GM18502 (cell line): ENCODE measurements around the gene TEDC1.

ENCODE experiments used
- ATAC-seq: cut with Tn5 transposase; IDR thresholded peaks from one replicate; pipeline ENCODE4 v1.9.1; 2021; ENCODE audit warnings: mild to moderate bottlenecking; ENCODE audit not compliant: unreplicated experiment, poor library complexity

The TEDC1 gene

DNA sequence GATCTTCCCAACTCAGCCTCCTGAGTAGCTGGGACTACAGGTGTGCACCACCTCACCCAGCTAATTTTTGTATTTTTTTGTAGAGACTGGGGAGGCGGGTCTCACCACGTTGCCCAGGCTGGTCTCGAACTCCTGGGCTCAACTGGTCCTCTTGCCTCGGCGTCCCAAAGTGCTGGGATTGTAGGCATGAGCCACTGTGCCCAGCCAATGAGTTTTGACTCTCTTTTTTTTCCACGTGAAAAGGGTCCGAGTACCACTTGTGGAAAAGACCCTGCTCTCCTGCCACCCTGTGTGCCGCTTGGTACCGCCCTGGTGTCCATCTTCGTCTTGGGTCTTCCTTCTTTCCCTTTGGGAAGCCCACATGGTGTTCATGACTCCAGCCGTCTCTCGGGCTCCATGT is 17.6 kb downstream of the TEDC1 start:
- ATAC-seq = no peak

DNA sequence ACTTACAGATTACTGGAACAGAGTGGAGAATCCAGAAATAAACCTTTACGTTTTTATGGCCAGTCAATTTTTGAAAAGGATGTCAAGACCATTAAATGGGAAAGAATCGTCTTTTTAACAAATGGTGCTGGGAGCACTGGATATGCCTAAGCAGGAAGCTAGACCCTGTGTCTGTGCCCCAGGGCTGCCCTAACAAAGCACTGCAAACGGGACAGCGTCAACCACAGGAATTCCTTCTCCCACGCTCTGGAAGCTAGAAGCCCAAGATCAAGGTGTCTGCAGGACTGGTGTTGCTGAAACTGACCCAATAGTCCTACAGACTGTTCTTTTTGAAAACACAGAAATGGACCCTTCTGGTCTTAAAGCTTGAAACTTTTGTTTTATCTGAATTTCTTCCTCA is 26.1 kb downstream of the TEDC1 start:
- ATAC-seq = no peak

DNA sequence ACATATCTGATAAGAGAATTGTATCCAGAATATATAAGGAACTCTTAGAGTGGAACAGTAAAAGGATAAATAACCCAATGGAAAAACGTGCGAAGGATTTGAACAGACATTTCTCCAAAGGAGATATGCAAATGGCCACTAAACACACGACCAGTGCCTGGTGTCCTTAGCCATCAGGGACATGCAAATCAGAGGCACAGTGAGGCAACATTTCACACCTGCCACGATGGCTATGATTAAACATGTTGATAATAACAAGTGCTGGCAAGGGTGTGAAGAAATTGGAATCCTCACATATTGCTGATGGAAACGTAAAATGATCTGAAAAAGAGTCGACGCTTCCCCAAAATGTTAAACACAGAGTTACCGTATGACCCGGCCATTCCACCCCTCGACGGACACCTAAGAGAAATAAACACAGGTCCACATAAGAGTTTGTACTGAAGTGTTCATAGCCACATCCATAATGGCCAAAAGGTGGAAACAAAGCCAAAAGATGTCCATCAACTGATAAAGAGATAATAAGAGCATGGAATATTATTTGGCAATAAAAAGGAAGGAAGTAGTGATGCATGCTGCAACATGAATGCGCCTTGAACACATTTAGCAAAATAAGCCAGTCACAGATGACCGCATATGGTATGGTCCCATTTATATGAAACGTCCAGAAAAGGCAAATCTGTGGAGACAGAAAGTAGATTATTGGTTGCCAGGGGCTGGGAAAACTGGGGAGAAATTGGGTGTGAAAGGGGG is 29.1 kb downstream of the TEDC1 start:
- no peak for ATAC-seq

DNA sequence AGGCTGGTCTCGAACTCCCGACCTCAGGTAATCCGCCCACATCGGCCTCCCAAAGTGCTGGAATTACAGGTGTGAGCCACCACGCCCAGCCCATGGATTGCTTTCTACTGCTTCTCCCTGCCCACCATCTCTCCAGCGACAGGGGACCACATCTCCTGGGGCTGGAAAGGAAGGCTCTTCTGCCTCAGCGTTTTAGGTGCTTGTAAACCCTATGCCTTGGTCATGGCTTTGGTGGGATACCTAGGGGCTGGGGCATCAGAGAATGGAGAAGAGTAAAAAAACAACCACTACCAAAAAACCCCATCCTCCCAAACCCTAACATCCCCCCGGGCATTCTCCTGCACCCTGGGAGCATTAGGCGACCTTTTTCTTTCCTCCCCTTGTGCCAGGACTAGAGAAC is 34.3 kb downstream of the TEDC1 start:
- ATAC-seq = no peak

DNA sequence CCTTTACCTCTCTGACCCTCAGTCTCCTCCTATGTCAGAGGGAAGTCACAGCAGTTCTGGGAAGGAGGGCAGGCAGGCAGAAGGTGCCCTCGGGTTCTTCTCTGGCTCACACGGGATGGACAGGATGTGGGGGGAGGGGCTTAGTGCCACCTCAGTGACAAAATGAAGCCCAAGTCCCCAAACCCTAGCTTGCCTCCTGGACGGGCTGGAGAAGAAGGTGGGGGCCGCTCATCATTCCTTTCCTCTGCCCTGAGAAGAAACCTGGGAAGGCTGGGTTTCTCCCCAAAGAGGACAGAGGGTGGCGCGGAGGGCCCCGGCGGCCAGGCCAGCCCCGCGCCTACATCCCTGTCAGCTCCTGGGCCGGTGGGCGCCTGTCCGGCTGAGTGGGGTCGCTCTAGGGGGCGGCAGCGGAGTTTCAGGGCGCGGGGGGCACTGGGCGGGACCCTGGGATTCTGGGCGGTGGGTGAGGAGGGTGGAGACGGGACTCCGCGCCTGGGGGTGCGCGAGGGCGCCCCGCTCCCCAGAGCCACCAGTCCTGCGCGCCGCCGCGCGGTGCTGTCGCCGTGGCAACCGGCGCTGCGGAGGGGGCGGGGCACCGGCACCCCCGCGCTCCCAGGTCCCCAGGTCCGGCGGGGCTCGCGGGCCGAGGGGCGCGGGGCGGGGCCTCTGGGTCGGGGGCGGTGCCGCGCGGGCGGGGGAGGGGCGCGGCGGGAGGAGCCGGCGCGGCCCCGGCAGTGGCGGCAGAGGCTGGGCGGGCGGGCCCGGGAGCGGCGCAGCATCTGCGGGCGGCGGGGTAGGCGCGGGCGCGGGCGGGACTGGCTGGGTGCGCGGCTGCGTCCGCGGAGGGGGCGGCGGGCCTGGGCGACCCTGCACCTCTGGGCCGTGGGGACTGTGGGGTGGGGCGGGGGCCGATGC is 35.1 kb downstream of the TEDC1 start, which contains the start of gene TMEM121:
Gene TMEM121, plus strand, starts transcription at position 723 of the 915 bp plus-strand sequence. CDS start 2,252 bp downstream, outside the sequence.
- no peak for ATAC-seq

DNA sequence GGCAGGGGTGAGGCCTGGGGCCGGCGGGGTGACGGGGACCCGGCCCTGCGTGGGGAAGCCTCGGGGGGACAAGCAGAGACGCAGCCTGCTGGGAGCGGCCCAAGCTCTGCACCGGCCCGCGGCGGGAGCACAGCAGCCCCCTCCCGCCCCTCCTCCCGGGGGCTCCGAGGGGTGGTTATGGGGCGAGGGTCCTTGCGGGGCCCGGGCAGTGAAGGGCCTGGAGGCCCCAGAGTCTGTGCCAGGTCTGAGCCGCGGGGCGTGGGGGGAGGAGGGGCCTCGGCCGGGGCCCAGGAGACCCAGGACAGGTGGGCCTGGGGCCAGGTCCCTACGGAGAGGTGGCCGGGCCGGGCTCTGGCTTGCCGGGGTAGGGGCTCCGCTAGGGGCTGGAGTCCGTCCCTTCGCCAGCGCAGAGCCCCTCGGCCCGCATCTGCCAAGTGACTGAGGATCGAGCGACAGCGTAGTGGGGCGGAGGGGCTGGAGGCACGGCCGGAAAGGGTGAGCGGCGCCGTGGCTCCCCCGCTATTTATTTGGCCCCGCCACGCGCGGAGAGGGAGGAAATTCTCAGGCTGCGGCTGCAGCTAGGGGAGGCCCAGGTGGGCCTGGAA is 35.8 kb downstream of the TEDC1 start:
- no peak for ATAC-seq

DNA sequence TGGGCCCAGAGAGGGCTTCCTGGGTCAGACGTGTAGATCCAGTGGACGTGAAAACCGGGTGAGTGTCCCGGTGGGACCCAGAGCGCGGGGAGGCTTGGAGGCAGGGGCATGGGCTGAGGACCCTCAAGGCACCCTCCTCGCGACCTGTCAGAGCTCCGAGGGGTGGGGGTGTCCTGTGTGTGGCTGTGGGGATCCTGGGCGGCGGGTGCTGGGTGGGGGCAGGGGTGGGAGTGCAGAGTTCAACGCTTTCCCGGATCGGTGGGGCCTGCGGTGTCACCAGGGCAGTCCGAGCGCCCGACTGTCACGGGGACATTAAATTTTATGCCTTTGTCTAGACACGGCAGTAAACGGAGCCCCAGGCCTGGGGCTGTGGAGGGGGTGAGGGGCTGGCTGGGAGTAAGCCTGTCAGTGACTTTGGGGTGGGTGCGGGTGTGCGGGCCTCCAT is 36.4 kb downstream of the TEDC1 start:
- ATAC-seq = no peak

DNA sequence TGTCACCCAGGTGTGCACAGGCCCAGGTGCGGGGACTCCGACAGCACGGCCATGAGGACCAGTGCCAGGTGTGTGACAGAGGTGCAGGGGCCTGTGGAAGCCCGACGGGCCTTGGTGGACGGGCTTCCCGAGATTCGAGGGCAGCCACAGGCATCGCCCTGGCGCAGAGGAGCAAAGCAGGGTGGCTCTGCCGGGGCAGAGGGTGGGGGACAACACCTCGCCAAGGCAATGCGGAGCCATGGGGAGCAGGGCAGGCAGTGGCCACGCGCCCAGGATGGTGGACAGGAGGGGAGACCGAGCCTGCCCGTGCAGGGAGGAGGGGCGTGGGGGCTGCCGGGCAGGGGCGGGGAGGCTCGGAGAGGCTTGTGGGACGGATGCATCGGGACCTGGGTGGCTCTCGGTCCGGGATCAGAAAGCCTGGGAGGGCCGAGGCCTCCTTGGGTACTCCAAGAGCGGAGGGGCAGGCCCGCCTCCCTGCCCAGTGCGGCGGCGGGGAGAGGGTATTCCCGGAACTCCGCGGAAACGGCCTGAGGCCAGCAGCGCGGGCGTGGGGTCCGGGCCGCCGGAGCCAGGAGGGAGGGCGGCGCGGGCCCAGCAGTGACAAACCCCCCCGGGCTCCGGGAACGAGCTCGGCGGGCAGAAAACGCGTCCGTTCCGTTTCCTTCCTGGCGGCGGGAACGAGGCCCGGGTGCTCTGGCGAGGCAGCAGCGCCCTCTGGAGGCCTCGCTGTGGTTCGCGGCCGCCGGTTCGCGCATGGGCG is 37.0 kb downstream of the TEDC1 start:
- ATAC-seq = no peak

DNA sequence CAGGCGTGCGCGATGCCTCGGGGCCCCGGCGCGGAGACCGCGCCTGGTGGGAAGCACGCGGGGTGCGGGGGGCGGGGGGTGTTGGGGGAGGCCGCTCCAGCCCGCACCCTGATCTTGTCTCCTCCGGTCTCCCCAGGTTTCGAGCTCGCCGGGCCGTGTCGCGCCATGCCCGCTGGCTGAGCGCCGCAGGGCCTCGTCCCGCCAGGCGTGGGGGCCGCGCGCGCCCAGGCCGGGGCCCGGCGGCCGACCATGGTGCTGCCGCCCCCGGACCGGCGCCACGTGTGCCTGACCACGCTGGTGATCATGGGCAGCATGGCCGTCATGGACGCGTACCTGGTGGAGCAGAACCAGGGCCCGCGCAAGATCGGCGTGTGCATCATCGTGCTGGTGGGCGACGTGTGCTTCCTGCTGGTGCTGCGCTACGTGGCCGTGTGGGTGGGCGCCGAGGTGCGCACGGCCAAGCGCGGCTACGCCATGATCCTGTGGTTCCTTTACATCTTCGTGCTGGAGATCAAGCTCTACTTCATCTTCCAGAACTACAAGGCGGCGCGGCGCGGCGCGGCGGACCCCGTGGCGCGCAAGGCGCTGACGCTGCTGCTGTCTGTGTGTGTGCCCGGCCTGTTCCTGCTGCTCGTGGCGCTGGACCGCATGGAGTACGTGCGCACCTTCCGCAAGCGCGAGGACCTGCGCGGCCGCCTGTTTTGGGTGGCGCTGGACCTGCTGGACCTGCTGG is 37.7 kb downstream of the TEDC1 start:
- no peak for ATAC-seq

DNA sequence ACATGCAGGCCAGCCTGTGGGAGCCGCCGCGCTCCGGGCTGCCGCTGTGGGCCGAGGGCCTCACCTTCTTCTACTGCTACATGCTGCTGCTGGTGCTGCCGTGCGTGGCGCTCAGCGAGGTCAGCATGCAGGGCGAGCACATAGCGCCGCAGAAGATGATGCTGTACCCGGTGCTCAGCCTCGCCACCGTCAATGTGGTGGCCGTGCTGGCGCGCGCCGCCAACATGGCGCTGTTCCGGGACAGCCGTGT is 38.2 kb downstream of the TEDC1 start:
- no peak for ATAC-seq

DNA sequence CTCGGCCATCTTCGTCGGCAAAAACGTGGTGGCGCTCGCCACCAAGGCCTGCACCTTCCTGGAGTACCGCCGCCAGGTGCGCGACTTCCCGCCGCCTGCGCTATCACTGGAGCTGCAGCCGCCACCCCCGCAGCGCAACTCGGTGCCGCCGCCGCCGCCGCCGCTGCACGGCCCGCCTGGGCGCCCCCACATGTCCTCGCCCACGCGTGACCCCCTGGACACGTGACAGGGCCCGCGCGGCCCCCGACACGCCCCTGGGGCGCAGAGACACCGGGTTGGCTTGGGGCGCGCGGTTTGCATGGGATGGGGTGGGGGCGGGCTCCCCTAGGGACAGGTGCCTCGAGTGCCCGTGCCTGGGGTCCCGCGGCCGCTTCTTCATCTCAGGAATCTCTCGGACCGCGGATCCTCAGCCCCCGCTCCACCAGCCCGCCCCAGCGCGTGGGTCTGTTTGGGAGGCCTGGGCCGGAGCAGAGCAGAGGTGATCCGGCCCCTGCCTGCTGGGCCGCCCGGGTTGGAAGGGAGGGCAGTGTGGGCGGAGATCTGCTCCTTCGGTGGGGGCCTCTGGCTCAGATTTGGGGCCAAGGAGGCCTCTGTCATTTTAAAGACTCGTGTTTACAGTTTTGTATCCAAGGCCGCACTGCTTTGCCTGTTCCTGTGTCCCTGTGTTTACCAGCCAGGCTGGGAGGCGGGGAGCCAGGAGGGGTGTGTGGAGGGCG is 38.7 kb downstream of the TEDC1 start:
- ATAC-seq = no peak

DNA sequence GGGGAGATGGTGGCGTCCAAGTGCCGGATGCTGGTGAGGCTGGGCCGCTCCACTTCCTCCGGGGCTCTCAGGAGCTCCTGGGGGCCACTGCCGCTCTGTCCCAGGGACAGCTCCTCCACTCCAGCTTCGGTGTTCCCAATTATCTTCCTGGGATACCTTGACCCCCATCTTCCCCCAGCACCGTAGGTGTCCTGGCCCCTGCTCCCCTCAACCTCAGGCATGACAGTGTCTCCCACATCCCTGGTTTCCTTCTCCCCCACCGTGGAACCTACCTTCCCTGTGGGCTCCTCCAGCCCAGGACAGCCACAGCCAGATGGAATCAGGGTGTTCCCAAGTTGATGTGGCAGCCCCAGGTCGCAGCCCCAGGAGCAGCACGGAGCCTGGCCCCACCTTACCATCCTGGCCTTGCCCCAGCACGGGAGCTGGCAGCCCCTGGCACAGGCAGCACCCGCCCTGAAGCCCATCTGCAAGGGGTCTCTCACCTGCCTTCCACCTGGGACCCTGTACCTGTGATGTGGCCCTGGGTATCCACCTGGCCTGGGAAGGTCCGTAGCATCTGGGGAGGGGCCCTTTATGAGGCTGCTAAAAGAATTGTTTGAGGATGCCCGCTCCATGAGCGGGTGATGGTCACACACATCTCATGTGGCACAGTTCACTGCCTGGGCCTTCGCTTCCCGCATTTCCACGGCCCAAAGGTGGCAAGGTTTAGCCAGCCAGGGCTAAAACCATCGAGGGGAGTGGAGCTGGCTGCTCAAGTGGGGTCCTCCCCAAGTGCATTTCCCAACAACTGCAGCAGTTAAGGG is 39.4 kb downstream of the TEDC1 start:
- no peak for ATAC-seq

DNA sequence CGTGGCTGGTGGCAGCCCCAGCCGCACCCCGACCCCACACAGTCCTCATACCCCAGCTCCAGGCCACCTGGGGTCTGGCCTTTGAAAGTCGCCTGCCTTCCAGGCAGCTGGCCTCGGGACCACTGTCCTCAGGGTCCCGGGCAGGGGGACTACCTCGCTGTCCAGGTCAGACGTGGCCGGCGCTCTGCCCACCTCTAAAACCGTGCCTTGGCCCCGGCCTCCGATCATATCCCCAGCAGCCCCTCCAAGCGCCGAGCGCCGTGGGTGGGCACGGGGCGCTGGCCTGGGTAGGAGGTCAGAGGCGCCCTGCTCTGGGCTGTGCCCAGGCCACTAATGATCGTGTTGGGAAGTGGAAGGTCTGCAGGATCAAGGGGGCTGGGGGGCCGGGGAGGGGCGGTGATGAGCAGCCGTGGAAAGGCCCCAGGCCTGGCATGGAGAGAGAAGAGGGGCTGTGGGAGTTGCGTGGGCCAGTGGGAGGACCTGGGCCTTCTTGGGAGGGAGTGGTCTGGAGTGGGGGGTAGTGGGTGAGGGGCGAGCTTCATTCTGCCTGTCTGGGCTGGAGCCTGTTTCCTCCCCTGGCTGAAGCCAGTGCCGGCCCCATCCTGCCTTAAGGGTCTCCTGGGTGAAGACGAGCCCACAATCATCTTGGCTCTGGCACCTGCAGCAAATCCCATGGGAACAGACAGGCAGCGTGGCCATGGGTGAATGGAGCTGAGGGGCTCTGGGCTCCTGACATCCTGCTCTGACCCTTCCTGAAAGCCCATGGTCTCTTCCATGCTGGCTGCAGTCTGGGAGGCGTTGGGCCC is 40.2 kb downstream of the TEDC1 start:
- no peak for ATAC-seq

DNA sequence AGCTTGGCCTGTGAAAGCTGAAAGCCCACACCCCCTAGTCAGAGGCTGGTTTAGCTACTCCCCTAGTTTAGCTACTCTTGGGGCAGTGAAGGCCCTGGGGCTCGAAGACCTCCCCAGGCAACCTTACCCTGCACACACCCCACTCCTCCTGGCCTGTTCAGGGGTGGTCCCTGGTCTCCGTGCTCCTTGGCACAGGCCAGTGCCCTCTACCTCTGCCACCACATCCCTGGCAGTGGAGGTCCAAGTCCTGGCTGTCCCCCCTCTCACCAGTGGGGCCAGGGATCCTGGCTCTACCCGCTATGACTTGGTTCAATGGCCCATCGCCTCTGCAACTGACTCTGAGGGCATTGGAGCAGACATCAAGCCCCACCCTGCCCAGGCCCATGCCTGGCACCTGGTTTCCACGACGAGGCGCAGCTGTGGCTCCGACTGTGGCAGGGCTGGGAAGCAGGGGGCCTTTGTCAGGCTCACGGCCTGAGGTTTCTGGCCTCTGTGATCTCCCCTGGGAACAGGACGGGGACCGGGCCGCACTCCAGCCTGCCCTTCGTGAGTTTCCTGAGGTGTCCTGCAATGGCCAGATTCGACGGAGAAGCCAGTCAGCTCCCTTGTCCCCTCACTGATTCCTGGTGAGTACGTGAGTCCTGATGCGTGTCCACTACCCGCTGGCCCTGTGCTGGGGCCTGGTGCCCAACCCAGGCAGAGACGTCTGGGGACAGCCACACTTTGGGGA is 41.0 kb downstream of the TEDC1 start:
- ATAC-seq = no peak

DNA sequence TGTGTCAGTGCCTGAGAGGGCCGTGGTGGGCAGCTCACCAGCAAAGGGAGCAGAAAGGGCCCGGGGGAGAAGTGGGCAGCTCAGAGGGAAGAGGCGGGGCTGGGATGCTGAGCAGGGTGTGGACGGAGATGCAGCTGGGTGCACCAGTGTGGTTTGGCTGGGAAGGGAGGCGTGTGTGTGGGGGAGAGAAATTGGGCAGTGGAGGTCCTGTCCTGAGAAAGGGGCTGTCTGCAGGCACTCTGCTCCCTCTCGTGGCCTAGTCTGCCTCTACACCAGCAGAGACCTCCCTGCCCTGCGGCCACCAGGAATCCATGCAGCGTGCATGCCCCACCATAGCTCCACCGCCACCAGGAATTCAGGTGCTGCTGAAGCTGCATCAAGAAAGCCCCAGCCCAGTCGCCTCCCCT is 41.7 kb downstream of the TEDC1 start:
- ATAC-seq = no peak

DNA sequence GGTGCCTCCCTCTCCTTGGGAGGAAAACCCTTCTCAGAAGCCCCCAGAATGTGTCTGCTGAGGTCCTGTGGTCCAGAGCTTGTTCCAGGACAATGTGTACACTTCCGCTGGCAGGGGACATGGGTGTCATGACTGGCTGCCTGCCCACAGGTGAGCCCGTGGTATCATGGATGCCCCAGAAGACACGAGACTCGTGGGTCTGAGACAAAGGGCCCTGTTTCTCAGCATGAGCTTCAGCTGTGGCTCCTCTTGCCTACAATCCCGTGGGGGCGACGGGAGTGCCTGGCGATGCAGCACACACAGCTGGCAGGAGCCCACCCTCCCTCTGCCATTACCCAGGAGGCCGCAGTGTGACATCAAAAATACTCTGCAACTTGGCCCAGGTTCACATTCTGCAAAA is 42.3 kb downstream of the TEDC1 start:
- no peak for ATAC-seq
